ENCODE data around the gene SH3RF3.
A peak's percentile ranks its signal among the peaks of the same experiment; 100 is the strongest.
"Not testable (repeated sequence)": the region's sequence is repeated elsewhere in the genome, so short reads cannot be mapped to it uniquely, and the experiment has no call there.

SH3RF3 gene

DNA sequence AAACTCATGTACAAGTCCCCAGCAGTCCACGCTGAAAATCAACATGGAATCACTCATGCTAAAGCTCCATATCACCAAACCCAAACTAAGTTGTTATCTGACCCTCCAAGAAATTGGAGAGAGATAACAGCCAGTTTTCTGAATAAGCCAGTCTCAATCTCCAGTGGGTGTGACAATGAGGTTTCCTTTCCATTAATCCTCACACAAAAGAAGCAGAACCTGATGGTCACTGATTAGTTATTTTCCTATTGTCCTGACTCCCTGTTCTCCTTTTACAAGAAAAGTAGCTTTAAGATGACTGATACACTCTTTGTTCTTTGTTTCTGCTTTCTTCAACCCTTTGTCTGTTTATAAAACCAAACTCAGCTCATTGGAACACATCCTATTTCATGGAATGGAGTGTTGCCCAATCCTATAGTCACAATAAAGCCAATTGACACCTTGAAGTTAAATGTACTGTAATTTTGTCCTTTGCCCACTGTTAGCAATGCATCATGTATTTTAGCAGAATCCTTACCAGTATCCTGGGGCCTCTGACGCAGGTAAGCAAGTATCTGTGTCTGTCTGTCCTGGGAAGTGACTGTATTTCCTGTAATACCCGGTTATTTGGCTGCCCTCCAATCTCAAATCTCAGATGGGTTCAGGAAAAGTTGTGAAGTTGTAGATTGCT, 30.6 kb upstream of the SH3RF3 start:
- H3K4me3 ChIP-seq (replicated peaks; ENCODE audit: low read depth, low read length) = no peak overlapping the region
- TF ChIP-seq CTCF (IDR thresholded peaks at IDR 0.05; ENCODE audit: low read length, missing control alignments) = no peak
- DNase-seq (ENCODE audit: low read depth) = peak; percentile 86

DNA sequence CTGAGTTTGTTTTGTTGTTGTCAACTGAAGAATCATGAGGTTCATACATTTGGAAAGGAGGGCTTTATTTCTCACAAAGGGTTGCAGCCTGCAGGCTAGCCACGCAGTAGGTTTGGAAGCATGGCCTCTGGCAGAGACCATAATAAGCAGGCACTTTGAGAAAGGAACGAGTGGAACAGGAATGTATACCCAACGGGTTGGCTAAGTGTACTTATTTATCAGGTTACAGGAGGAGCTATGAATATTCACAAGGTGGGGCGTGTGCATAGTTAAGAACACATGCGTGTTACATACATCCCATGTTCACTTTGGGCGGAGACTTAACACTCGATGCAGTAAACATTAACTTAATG, 30.1 kb upstream of the SH3RF3 start:
- DNase-seq (ENCODE audit: low read depth) = no peak
- H3K4me3 ChIP-seq (replicated peaks; ENCODE audit: low read depth, low read length) = no peak overlapping the region
- no peak for TF ChIP-seq CTCF (IDR thresholded peaks at IDR 0.05; ENCODE audit: low read length, missing control alignments)

GRCh38 chr2:109102588-109103233, 26.3 kb upstream of the SH3RF3 start:
- H3K4me3 ChIP-seq (replicated peaks; ENCODE audit: low read depth, low read length) = no peak overlapping the region
- no peak for DNase-seq (ENCODE audit: low read depth)
- no peak for TF ChIP-seq CTCF (IDR thresholded peaks at IDR 0.05; ENCODE audit: low read length, missing control alignments)

GRCh38 chr2:109105113-109105512, 23.9 kb upstream of the SH3RF3 start:
- DNase-seq (ENCODE audit: low read depth) = no peak
- no peak overlapping the region for H3K4me3 ChIP-seq (replicated peaks; ENCODE audit: low read depth, low read length)
- no peak for TF ChIP-seq CTCF (IDR thresholded peaks at IDR 0.05; ENCODE audit: low read length, missing control alignments)

GRCh38 chr2:109108740-109109139, 20.3 kb upstream of the SH3RF3 start:
- TF ChIP-seq CTCF (IDR thresholded peaks at IDR 0.05; ENCODE audit: low read length, missing control alignments) = no peak
- no peak for DNase-seq (ENCODE audit: low read depth)
- H3K4me3 ChIP-seq (replicated peaks; ENCODE audit: low read depth, low read length) = no peak overlapping the region

DNA sequence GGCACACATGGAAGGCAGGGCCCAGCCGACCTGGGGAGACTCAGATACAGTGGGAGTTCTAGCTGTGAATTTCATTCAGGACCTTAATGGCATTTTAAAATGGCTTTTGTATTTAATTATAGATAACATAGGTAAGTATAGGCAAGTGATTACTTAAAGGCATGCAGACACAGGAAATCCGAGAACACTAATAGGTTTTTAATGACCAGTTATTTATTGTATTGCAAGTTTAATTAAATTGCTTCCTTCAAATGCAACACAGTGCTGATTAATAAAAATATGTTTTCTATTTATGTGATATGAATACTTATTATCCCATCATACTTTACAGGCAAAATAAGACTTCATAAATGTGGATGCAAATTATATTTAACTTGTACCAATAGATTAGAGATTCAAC, 19.7 kb upstream of the SH3RF3 start:
- no peak for TF ChIP-seq CTCF (IDR thresholded peaks at IDR 0.05; ENCODE audit: low read length, missing control alignments)
- DNase-seq (ENCODE audit: low read depth) = no peak
- H3K4me3 ChIP-seq (replicated peaks; ENCODE audit: low read depth, low read length) = no peak overlapping the region

GRCh38 chr2:109110170-109110569, 18.8 kb upstream of the SH3RF3 start:
- no peak for DNase-seq (ENCODE audit: low read depth)

GRCh38 chr2:109117181-109117580, 11.8 kb upstream of the SH3RF3 start:
- H3K4me3 ChIP-seq (replicated peaks; ENCODE audit: low read depth, low read length); DNase-seq (ENCODE audit: low read depth): not testable (repeated sequence)

More at GRCh38 chr2:109110170-109110569, 18.8 kb upstream of the SH3RF3 start:
- TF ChIP-seq CTCF (IDR thresholded peaks at IDR 0.05; ENCODE audit: low read length, missing control alignments) = no peak
- no peak overlapping the region for H3K4me3 ChIP-seq (replicated peaks; ENCODE audit: low read depth, low read length)
